B cell (primary cell): ENCODE data around the gene NPM3.

Experiments used
- EZH2 ChIP-seq: IDR thresholded peaks from 2 replicates; pipeline ENCODE4 v1.6.1; 2012; ENCODE audit warnings: borderline replicate concordance, low read depth, mild to moderate bottlenecking, moderate library complexity, low read length; ENCODE audit not compliant: insufficient read depth, poor library complexity, severe bottlenecking
- TF ChIP-seq, protein P1 (sequence below): fragments of 200-600 bp; IDR thresholded peaks from one replicate; pipeline ENCODE4 v1.8.0; 2022; ENCODE audit warnings: antibody characterized with exemption, mild to moderate bottlenecking

DNA sequence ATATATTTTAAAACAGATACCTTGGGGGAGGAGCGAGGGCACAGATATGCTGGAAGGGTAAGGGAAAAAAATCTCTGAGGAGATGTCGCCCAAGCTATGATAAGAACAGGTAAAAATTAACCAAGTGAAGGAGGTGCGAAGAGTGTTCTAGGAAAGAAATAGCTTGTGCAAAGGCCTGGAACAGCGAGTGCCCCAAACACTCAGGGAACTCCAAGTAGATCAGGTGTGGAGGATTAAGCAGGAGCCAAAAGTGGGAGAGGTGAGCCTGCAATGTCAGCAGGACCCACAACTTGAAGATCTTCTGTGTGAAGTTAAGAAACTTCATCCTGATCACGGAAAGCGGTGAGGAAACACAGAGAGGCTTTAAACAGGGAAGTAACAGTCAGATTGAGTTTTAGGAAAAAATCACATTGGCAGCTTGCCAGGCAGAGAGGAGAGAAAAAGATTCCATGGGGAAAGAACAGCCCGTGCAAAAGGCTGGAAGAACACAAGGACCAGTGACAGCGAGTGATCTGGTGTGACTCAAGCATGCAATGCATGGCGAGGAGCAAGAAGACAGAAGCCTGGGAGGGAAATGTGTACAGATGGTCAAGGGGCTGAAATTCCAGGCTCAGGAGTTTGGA is 38.1 kb downstream of the NPM3 start:
- TF ChIP-seq, protein P1, sequence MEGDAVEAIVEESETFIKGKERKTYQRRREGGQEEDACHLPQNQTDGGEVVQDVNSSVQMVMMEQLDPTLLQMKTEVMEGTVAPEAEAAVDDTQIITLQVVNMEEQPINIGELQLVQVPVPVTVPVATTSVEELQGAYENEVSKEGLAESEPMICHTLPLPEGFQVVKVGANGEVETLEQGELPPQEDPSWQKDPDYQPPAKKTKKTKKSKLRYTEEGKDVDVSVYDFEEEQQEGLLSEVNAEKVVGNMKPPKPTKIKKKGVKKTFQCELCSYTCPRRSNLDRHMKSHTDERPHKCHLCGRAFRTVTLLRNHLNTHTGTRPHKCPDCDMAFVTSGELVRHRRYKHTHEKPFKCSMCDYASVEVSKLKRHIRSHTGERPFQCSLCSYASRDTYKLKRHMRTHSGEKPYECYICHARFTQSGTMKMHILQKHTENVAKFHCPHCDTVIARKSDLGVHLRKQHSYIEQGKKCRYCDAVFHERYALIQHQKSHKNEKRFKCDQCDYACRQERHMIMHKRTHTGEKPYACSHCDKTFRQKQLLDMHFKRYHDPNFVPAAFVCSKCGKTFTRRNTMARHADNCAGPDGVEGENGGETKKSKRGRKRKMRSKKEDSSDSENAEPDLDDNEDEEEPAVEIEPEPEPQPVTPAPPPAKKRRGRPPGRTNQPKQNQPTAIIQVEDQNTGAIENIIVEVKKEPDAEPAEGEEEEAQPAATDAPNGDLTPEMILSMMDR, result no peak
- TF ChIP-seq EZH2, result no peak
